SW480 (cell line): ENCODE data around the gene VWF.

Experiments used
- DNase-seq: peaks from one replicate; pipeline ENCODE4 v3.0.0-alpha.2; 2016; ENCODE audit warnings: low spot score

VWF gene

DNA sequence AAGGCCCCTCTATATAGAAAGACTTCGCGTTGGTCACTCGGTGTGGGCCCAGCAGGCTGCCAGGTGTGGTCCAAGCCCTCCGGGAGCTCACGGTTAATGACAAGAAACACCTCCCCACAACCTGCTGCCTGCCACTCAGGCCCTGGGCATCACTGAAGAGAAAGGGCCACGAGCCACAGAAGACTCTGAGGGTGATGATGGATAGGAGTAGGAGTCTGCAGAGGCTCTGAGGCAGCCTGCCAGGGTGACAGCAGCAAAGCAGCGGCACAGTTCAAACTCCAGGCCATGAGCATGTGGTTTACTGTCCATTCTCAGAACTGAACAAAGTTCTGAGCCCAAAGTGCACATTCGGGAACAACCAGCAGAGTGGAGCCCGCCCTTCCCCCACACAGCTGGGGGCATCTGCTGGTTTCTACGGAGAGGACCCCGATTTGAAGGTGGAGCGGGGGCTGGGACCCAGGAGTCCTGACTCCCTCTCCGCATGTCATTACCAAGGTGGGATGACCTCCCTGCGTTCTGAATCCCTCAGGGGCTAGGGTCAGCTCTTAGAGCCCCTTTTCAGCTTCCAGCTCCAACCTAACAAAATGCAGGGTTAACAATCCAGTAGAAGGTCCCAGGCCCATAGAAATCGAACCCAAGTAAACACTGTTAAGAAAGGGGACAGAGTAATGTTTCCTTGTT lies 65.8 kb downstream of the VWF start:
- DNase-seq: no peak

DNA sequence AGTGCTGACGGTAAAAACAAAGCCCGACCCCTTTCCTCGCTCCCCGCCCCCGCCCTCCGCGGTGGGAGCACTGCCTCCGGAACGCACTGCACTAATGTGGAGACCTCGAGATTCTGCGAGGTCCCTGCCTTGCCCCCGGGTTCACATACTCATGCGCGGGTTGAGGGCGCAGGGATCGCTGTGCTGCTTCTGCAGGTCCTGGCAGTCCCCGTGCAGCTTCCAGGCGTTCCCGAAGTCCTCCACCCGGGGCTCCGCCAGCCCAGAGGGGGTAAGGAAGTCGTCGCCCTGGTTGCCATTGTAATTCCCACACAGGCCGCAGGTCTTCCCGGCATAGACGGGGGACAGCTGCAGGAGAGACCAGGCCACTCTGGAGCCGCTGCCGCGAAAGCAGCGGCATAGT lies 66.8 kb downstream of the VWF start:
- DNase-seq: no peak

DNA sequence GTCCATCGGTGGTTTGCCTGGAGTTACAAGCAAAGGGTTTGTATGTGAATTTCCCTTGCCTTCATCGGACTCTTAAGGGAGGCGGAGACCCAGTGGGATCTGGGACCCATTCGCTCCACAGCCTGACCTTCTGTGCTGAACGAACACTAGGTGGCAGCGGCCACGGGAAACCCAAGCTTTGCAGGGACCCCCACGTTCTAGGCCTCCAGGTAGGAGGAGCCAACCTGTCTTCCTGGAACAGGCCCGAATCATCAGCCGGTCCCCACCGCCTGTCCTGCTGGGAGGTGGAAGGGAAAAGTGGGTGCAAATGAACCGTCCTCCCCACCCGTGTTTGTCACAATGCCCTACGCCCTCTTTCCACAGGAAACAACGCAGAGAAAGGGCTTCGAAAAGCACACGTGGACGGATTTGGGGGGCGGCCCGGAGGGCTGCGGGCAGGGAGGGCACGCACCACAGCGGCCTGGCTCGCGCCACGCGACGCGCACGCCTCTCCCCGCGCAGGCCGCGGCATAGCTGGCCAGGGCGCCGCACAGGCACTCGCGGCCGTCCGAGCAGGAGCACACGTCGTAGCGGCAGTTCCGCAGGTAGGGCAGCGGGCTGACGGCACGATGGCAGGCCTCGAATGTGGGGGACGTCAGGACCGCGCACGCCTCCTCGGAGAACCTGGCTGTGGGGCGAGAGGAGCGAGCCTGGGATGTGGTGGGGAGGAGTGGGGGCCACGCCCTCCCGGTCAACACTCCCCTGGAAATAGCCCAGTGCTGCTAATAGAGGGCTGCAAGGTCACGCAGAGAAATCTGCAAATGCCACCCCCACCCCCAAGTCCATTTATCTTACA lies 67.8 kb downstream of the VWF start:
- DNase-seq: peak; percentile 68

DNA sequence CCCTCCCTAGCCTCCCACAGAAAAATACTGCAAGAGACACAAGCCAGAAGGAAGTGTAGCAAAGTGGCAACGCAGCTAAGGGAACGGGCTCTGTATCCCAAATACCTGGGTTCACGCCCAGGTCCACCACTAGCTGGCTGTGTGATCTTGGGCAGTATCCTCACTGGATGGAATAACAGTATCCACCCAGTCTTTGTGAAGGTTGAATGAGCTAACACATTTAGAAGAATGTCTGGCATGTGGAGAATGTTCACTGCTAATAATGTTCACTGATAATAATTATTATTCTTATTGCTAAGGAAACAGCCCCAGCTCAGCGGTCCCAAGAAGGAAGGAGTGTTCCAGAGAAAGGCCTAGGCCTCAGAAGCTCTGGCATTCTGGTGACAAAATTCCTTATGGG lies 70.9 kb downstream of the VWF start:
- no peak for DNase-seq

DNA sequence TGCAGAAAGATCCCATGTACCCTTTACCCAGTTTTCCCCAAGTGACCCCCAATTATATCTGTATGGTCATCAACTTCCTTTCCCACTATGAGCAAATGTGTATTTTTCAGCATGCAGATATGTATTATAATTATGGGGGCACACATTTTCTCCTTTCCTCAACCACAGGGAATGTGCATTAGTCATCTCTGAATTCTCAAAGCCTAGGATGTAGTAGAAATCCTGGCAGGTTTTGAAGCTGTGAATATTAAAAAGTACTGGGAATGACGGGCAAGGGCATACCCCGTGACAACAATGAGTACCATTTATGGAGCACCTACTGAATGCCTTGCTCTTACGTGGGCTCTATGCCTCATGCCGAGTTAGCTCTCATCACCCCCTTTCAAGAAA lies 71.5 kb downstream of the VWF start:
- no peak for DNase-seq

DNA sequence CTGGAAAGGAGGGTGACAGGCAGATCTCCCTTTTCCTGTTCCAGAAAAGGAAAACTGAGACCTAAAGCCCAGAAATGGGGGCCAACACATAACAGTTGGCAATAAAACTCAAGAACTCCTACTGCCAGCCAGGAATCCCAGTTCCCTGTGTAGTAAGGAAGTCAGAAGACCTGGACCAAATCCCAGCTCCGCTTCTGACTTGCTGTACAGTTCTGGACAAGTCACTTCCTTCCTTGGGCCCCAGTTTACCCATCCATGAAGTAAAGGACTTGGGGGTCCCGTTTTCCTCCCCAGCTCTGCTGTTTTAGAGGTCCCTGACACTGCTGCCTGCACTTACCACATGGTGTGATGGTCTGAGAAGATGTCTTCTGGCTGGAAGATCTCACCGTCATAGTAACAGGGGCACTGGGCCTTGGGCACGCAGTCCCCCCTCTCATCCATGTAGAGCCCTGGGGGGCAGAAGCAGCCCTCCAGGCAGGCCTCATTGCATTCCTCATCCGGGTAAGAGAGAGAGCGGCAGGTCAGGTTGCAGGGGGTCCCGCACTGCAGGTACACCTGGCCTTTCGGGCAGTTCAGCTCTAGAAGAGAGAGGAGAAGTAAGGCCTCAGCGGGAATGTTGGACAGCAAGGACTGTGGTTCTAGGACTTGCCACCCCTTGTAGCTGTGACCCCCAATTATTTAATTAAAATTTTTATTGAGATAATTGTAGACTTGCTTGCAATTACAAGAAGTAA lies 72.1 kb downstream of the VWF start:
- DNase-seq: no peak

DNA sequence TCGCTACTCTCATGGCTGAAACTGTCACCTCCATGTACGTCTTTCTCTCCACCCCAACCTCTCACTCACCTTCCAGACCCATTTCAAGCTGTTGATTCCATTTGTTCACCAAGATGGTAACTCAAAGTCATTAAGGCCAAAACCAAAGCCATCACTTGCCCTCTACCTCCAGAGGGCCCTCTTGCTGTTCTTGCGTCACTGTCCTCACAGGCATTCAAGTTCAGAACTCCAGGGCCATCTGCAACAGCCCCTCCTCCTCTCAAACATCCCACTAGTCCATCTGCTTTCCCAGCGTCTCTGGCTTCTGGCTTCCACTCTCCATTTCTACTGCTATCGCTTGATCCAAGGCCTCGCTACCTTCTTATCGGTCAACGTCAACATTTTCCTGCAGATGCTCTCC lies 74.5 kb downstream of the VWF start:
- no peak for DNase-seq

DNA sequence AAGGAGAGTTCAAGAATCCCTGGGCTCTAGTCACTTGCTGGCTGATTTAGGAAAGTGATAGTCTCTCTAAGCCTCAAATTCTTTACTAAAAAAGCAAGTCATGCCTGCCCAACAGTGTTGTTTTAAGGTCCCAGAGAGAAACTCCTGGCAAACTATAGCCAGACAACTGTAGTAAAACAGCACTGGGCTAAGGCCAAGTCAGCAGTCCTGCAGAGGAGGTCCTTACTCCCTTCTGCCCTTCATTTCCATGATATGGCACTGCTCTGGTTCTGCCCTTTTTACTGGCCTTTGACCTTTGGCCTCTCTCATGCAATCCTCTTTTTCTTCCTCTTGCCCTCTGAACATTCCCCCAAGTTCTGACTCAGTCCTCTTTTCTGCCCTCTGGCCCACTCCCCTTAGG lies 74.9 kb downstream of the VWF start:
- DNase-seq: no peak

DNA sequence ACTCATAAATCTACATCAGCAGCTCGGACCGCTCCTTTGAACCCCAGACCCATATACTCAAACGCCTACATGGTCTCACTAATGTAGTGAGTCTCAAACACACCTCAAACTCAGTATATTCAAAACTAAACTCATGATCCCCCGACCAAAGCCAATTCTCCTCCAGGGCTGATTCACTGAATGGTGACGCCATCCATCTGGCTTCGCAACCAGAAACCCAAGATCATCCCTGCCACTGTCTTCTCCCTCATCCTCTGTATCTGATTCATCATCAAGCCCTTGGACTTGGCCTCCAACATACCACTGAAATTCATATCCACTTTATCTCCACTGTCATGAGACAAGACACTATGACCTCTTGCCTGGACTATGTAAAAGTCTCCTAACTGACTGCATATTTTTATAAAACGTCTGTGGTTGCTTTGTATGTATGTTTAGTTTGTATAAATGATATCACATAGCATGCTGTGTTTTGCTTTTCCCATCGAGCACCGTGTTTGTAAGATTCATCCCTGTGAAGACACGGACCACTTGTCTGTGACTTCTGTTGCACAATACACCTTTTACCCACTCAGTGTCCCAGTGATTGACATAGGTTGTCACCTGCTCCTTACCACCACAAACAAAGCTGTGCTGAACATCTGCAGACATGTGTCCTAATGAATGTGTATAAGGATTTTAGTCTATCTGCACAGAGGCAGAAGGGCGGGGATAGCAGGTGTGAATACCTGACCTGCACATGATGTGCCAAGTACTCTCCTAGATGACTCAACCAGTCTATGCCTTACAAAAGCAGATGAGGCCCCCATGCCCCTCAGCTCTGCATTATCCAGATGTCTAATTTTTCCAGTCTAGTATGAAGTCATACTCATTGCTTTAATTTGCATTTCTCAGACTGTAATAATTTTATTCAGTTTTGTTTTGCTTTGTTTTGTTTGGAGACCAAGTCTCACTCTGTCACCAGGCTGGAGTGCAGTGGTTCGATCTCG lies 76.9 kb downstream of the VWF start:
- DNase-seq: no peak

DNA sequence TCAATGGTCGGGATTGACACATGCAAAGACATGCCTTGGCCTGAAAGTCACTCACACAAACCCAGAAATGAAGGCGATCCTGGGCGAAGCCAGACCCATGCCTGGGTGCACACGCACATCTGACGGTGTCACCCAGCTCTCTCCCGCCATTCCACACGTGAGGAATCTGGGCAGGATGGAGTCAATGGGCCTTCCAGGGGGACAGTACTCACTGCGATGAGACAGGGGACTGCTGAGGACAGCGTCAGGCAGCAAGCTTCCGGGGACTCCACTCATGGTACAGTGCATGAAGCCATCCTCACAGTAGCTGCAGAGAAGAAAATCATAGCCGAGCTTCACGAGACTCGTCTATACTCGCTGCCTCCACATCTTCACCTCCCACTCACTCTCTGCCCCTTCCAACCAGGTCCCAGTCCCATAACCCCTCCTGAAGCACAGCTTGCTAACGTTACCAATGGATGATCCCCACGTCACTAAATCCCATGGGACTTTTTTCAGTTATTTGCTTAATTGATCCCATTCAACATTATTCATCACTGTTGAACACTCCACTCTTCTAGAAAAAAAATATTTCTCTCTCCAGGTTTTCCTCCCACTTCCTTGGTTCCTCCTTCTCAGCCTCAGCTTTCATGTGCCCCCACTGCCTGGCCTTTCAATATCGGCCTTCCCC lies 77.8 kb downstream of the VWF start:
- no peak for DNase-seq

DNA sequence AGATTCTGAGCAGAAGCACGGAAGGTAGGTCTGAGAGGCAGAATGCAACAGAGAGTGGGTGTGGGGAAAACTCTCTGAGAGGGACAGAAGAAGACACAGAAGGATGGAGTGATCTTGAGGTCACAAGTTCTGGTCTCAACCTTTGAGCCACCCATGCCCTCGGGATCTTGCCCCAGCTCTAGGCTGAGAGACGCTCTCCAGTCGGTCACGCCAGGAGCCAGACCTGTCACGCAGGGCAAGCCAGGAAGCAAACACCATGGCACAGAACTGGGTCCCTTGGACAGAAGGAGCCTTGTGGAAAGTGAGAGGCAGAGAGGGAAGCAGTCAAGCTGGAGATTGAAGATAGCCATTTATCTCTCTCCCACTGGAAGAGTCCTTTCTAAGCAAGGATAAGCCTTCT lies 79.0 kb downstream of the VWF start:
- no peak for DNase-seq

DNA sequence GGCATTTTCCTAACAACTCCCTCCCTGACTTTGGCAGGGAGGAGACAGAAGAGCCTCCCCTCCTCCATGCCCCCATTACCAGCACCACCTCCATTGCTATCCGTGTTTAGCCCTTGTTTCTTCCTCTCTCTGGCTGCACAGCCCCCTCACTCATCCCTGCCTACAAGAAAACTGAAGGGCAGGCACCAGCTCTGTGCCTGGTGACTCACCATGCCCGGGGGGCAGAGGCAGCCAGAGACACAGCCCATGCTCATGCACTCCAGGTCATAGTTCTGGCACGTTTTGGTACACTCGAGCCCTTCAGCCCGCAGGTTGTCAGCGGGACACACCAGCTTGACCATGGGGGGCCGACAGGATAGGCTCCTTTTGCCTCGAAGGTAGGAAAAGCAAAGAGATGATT lies 80.4 kb downstream of the VWF start:
- DNase-seq: no peak

DNA sequence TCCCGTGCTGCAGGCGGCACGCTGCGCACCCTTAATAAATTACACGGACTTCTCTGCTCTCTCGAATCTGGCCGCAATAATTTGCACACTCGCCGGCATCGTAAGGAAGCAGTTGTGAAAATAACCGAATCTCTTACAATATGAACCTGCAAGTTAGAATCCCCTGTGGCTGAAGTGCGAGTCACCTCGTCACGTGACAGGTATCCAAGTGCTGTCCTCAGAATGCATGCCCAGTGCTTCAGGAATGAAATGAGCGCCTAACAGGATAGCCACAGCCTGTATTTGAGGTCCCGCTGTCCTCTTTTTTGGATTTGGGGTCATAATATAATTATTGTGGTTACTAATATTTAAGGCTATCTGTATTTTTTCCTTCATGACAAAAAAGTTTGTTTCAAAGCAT lies 82.0 kb downstream of the VWF start:
- no peak for DNase-seq

DNA sequence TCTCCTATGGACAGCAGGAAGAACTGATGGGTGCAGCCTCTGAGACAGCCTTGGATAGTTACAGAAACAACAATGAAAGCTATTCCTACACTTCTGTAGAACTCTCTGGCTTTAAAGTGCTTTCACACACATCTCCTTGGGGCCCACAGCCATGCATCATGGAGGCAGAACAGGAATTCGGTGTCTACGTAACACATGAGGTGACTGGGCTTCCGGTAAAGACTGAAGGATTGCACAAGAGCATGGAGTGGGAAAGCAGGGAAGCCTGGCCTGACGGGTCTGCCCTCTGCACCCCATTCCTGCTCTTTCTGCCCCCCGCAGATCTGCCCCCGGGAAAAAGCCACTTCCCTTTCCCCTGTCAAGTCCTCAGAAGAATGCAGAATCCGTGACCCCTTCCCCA lies 82.6 kb downstream of the VWF start:
- DNase-seq: no peak

DNA sequence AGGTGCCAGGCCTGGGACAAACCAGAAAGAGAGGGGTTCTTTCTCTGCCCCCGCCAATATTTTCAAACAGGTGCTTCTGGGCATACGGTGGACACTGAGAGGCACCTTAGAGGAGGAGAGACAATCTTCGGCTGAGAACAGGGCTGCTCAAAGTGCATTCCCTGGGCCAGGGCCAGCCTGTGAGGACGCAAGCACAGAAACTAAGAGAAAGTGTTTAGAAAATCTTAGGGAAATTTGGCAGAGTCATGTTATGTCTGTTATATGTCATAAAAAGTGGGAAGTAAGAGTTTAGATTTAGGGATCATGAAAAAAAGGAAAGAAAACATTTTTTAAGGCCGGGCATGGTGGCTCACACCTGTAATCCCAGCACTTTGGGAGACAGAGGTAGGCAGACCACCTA lies 83.7 kb downstream of the VWF start:
- DNase-seq: no peak

DNA sequence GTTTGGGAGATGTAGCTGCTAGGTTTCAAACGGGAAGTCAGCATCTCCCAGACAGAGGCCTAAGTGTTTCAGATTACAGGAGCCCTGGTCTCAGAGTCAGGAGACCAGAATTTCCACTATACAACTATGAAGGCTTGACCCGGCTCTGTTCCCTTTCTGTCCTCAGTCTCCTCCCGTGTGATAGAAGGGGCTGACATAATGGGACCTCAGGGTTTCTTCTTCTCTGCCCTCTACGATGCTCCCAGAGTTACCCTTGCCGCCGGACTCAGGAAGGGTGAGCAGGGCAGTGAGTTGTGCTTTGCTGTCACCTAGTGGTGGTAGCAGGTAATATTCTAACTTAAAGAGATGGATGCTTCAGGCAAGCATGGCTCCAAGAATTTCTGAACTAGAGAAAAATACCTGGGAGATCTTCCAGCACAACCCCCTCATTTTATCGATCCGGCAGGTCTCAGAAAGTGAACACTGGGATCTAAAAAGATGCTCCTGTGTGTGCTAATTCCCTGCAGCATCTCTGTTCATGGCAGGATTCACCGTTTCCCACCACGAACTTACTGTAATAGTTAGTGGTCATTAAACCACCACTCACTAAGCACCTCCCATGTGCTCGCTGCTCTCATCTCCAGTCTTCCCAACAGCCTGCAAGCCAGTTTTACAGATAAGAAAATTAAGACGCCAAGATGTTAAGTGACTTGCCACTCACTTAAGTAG lies 84.4 kb downstream of the VWF start:
- DNase-seq: peak; percentile 77

DNA sequence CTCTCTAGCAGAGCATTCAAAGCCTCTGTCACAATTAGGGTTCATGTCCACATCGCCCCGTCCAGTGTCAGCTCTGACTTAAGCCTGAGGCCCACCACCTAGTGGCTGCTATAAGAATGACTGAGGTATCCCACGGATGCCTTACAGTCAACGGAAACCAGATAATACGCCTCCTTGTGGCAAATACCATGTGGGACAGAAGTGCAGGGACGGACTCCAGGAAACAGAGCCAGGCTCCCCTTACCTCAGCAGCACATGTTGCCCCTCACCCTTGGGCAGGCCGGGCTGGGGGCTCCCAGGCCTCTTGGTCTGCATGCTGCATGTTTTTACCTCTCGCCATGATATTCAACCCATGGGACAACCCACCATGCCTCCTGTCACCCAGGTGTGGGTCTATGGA lies 86.3 kb downstream of the VWF start:
- peak; percentile 80 for DNase-seq

DNA sequence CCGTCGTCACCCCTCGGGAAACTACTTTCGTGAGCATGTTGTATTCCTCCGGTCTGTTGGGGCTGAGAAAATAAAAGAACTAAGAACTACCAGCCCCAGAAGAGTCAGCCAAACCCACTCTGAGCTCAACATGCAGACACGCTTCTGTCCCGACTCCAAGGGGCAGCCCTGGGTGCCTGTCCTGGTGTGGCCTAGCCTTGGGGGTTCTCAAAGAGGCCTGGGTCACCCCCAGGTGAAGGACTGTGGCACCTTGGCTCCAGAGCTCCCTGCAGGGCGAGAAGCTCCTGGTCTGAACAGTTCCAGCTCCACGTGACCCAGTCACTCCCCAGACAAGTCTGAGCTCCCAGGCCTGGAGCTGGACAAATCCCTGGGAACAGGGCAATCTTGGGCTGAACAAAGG lies 87.0 kb downstream of the VWF start:
- no peak for DNase-seq

DNA sequence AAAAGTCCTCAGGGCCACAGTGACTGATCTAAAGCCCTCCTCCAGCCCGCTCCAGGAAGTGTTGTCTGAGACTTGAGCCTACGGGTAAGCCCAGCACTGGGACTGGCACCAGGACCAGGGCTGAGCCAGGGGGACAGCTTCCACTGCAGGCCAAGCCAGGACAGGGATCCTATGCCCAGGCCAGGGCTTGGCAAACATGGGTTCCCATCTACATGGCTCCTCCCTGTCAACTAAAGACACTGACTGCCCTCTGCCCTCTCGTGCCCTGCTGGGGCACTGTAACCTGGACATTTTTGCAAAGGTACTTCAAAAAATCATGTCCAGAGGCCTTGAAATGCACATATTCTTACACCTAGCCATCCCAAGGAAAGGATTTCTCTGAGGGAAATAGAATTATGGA lies 88.0 kb downstream of the VWF start:
- DNase-seq: no peak

DNA sequence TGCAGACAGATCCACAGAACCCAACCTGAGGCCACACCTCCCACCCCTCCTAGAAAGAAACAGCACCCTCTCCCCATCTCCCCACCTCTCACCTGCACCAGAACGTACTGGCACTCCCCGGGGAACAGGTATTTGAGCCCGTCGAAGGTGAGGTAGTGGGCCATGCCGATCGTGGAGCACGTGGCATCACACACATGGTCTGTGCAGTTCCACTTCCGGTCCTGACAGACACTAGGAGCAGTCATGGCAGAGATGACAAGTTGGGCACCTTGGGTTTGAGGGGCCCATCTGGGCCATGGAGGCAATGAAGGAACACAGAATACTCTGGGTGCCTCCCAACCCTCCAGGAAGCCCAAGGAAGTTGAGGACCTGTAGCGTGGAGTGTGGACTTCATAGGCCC lies 89.9 kb downstream of the VWF start:
- no peak for DNase-seq

DNA sequence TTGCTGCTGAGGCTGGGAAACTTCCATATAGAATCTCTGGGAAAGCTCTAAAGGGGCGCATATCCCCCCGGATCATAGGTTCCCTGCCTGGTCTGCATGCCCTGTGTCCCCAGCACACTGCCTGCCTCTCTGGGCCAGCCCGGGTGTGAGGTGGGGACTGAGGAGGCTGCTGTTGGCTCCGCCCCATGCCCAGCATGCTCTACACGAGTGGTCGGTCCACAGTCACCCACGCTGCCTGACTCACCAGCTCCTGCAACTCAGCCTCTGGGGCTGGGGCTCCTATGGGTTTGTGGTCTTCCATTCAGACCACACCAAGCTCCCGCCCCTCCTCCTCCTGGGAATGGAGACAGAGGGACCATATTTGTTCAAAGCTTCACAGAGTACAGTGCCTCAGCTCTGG lies 90.9 kb downstream of the VWF start:
- peak; percentile 41 for DNase-seq
